Stimulated activated CD8-positive, alpha-beta memory T cell treated with anti-CD3 and anti-CD28 coated beads, Interleukin-15, amount 100 ng/mL, for 48 hours (primary cell): ENCODE results near the gene C16orf92.
"Not testable (repeated sequence)": the region's sequence is repeated elsewhere in the genome, so short reads cannot be mapped to it uniquely, and the experiment has no call there.

ENCODE experiments used
- DNase-seq, 2 donors: peaks; one replicate each; pipeline ENCODE4 v3.0.0-alpha.2; 2020; ENCODE audit warnings: low read depth in 2 of 2

C16orf92 gene

DNA sequence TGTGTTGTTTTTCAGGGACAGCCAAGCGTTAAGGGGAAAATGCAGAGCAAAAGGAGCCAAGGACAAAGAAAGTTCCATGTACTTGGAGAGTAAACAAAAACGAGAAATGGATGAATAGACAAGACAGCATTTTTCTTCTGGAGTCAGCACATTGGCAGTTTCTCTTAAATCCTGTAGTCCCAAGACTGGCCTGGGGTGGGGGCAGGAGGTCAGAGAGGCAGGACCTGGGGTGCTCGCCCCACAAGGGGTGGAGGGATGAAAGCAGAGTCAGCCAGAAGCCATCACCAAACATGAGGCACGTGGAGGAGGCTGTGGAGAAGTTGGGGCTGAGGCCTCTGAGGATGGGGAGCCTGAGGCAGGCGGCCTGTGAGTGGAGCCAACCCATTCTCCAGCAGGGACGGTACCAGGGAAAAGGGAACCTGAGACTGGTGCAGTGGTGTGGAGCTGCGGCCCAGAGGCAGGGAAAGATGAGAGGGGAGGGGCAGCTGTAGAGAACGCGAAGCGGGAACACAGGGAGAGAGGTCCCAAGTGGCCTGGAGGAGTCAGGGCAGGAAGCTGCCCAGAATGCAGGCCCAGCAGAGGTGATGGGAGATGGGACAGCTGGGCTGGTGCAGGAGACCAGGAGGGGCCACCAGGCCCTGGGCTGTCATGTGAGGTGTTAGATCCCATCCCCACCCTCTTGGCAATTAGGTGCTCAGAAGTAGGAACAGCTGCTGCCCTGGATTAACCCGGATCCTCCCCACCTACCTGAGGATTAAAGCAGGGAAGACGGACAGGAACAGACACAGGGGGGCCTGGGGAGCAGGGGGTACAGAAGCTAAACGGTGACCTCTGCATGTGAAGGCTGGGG lies 4.8 kb downstream of the C16orf92 start:
- no peak for DNase-seq

DNA sequence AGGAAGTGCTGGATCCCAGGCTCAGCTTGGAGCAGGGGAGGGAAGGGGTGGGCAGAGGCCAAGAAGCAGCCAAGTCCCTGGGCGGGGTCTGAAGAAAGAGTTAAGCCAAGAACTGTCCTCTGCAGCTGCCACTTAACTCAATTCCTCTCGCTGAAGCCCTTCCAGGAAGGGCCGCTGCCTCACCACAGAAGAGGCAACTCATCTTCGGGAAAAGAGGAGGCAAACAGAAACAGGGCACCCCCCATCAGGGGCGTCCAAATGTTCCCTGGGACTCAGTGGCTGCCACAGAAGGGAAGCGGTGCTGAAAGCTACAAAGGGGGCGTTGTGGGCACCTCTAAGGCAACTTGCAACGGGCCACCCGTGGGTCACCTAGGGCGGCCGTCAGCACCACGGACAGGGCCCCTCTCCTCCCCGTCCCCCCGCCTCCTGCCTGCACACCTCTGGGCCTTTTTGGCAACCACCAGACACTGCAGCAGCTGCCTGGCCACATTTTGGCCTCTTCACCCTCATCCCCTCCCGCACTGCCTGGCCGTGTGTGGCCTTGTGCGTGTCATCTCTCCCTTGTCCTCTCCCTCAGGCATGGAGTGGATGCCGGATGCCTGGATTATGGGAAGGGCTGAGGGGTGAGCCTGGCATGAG lies 5.6 kb downstream of the C16orf92 start:
- no peak for DNase-seq

- DNase-seq, result no peak
These were observed 7.2 kb downstream of the C16orf92 start for GRCh38 chr16:30030011-30030685.

GRCh38 chr16:30030841-30031413 lies 7.9 kb downstream of the C16orf92 start, which contains the start of gene TLCD3B:
TLCD3B (minus strand) TSS chr16:30031271; CDS start chr16:30030527, 744 bp downstream.
- DNase-seq, result no peak

- DNase-seq, result no peak
These were observed 8.5 kb downstream of the C16orf92 start for GRCh38 chr16:30031477-30031918.

GRCh38 chr16:30032083-30032819 lies 9.3 kb downstream of the C16orf92 start:
- DNase-seq, result peak in 1 of 2 donors; percentile 40

DNA sequence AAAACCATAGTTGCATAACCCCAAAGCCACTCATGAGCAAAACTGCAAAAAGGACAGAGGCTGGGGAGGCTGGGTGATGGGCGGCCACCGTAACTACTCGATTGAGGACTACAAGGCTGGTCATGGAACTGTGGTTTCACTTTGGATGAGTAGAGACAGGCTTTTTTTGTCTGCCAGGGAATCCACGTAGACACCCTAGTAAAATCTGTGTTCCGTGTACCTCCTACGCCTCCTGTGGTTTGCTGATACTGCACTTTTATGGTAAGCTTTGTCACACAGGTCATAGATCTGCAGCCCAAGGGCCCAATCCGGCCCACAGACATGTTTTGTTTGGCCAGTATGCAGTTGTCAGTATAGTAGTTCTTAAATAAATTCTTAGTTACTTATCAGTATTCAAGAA lies 10.3 kb downstream of the C16orf92 start:
- DNase-seq, result no peak

DNA sequence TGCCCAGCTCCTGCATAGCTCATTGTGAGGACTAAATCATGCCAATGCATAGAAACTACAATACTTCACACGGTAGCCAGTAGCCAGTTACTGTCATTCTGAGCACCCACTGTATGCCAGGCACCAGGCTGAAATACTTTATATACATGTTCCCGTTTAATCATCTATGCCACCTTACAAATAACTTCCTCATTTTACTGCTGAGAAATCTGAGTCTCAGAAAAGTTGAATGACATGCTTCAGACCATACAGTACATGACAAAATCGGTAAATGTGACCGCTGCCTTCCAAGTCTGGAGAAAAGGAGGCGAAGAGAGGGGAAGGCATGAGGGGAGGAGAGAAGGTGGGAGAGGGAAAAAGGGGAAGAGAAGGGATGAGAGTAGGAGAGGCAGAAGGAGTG lies 17.2 kb downstream of the C16orf92 start:
- DNase-seq, result no peak

GRCh38 chr16:30040690-30041089 lies 17.7 kb downstream of the C16orf92 start:
- DNase-seq, result not testable (repeated sequence)

GRCh38 chr16:30041841-30042240 lies 18.8 kb downstream of the C16orf92 start:
- DNase-seq, result no peak

- DNase-seq, result no peak
These were observed 23.2 kb downstream of the C16orf92 start for GRCh38 chr16:30046178-30046577.

DNA sequence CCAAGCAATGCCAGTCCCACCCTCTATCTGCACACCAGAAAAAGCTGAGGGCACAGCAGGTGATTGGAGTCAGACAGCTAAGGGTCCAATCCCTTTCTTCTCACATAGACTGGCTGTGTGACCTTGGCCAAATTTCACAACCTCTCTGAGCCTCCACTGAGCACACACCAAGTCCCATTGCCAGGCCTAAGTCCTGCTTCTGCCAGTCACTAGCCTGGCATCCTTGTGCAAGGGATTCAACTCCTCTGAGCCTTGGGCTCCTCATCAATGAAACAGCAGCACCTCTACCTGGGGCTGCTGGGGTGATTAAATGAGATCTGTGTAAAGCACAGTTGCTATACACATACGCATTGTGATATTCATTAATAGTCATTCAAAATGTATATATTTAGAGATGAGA lies 23.6 kb downstream of the C16orf92 start:
- DNase-seq, result no peak

GRCh38 chr16:30049871-30050270 lies 26.9 kb downstream of the C16orf92 start:
- DNase-seq, result no peak

DNA sequence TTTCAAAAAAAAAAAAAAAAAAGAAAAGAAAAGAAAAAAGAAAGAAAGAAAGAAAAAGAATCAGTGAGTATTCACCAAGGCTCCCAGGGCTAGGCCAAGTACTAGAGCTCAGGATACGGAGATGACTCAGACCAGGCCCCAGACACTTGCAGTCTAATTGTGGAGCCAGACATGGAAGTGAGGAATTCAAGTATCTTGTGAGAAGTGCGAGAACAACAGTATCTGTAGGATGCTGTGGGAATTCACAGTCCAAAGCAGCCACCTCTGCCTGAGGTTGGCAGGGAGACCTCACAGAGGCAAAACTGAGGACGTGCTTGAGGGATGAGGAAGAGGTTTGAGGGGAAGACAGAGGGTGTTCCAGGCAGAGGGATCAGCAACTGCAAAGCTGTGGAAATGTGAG lies 28.5 kb downstream of the C16orf92 start:
- no peak for DNase-seq

DNA sequence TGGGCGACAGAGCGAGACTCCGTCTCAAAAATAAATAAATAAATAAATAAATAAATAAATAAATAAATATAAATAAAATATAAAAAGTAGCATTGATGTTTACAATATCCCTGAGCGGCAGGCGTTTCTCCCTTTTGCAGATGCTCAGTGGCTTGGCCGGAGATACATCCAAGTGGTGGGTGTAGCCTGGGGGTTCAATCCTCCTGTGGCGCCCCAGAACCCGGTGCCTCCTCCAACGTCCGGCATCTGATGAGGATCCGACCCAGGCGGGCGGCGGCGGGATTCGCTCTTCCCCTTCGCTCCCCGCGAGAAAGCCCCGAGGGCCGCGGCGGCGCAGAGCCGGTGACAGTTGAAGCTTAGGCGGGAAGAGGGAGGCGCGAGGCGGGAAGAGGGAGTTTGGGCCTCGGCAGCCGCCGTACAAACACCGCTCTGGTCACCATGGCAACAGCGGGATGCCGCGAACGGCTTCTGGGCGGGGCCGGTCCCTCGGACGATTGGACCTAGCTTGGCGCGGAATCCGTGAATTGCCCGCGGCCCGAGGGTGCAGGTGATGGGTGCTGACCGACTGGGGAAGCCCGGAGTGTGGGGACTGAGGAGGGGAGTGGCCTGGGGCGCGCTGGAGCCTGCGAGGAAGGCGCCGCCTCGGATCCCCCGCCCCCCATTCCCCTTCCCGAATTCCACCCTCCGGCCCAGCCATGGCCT lies 29.8 kb downstream of the C16orf92 start:
- DNase-seq, result peak; percentile 90 to 91

GRCh38 chr16:30053376-30054015 lies 30.5 kb downstream of the C16orf92 start:
- DNase-seq, result no peak

- no peak for DNase-seq
These were observed 31.5 kb downstream of the C16orf92 start for GRCh38 chr16:30054451-30054850.

DNA sequence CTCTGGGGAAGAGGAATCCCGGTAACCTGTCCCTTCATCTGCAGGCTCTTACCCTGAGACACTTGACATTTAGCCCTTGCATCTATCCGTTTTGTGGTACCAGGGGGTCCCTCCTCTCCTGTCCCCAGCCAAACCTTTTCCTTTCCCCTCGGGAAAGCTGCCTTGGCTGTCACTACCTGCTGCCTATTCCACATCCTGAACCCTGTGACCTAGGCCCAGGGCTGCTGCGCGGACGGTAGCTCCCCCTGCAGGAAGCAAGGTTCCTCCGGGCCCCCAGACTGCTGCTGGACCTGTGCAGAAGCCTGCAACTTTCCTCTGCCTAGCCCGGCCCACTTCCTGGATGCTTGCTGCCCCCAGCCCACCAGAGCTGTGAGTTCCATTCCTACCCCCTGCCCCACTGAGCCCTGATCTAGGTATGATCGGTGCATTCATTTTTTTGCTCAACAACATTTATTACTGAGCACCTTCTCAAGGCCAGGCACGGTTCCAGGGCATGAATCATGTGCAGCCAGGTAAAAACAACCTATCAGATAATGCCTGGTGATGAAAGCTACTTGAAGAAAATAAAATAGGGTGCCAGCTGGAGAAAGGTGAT lies 32.1 kb downstream of the C16orf92 start:
- peak; percentile 34 to 45 for DNase-seq

- DNase-seq, result no peak
These were observed 37.3 kb downstream of the C16orf92 start for GRCh38 chr16:30060346-30060745.
